MCF 10A (cell line): ENCODE results near the gene TACR2. TPM values are rescaled to one million over a fixed set of nuclear protein-coding genes. Genes with fewer than 3 reads are reported as not detected.

ENCODE experiments used
- BruUV-seq: library from RNA; stranded (reverse); fragments of 400-500 nt; replicated peaks from 2 replicates; lab custom pipeline; 2021; lab: Mats Ljungman, UMichigan
- CTCF ChIA-PET: fragments of 300-600 bp; sonication (Branson Sonifier 250); formaldehyde crosslinking; extraction: SDS; loops from one replicate; lab custom pipeline; 2021; ENCODE audit warnings: antibody characterized with exemption, inconsistent platforms; lab: Yijun Ruan, JAX
- POLR2A ChIA-PET: fragments of 300-600, 350-650 bp; sonication (Branson Sonifier 250); formaldehyde crosslinking; extraction: SDS; loops from one replicate; lab custom pipeline; 2020; ENCODE audit warnings: antibody characterized with exemption, inconsistent platforms; lab: Yijun Ruan, JAX
- DNase-seq: peaks from one replicate; pipeline ENCODE4 v3.0.0-alpha.2; 2018; ENCODE audit not compliant: unreplicated experiment
- H3K27ac Mint-ChIP-seq: one replicate; pipeline ENCODE4 v1.8.0; 2022; ENCODE audit warnings: mild to moderate bottlenecking, low read depth, mixed read lengths; ENCODE audit not compliant: unreplicated experiment
- H3K27me3 Mint-ChIP-seq: one replicate; pipeline ENCODE4 v1.8.0; 2022; ENCODE audit warnings: mixed read lengths; ENCODE audit not compliant: insufficient read depth, unreplicated experiment
- H3K36me3 Mint-ChIP-seq: one replicate; pipeline ENCODE4 v1.8.0; 2022; ENCODE audit warnings: mild to moderate bottlenecking, moderate library complexity, mixed read lengths; ENCODE audit not compliant: insufficient read depth, unreplicated experiment
- H3K4me1 Mint-ChIP-seq: one replicate; pipeline ENCODE4 v1.8.0; 2022; ENCODE audit warnings: mixed read lengths; ENCODE audit not compliant: insufficient read depth, unreplicated experiment
- H3K4me3 Mint-ChIP-seq: one replicate; pipeline ENCODE4 v1.8.0; 2022; ENCODE audit warnings: mild to moderate bottlenecking, moderate library complexity, mixed read lengths; ENCODE audit not compliant: unreplicated experiment
- H3K9me3 Mint-ChIP-seq: one replicate; pipeline ENCODE4 v1.8.0; 2022; ENCODE audit warnings: mixed read lengths; ENCODE audit not compliant: unreplicated experiment
- CTCF ChIP-seq: fragments of 200-600 bp; IDR thresholded peaks from one replicate; pipeline ENCODE4 v1.8.0; 2022; ENCODE audit warnings: antibody characterized with exemption, mild to moderate bottlenecking; ENCODE audit not compliant: unreplicated experiment
- intact Hi-C: fragments of 100-400 bp; cut with micrococcal nuclease; formaldehyde crosslinking; loops from 2 replicates; pipeline ENCODE4 v1.14.1; 2022
- total RNA-seq: library from RNA; stranded (reverse); gene quantifications from 2 replicates; pipeline ENCODE4 v1.2.3, GENCODE V29; 2022

Gene TACR2
- total RNA-seq, 1 experiment from 2014 or later = not detected

- no TSS peak for BruUV-seq
- H3K9me3 Mint-ChIP-seq = no peaks in the 10 kb centered on the region
- peaks cover 6% of the 10 kb centered on the region for H3K36me3 Mint-ChIP-seq
- no peak overlapping the region for H3K27ac Mint-ChIP-seq
- intact Hi-C loops = no loop called here
- DNase-seq = no peak
- H3K27me3 Mint-ChIP-seq = no peaks in the 10 kb centered on the region
- ChIA-PET POLR2A (interaction anchor here (0.5 to 0.6 kb wide), 2 partner anchors 52 to 617 kb away, joined by 3 read pairs; no protein-coding TSS in a partner anchor), CTCF (interaction anchor here (0.6 to 5.4 kb wide), 3 partner anchors 72 to 473 kb away, joined by 3 to 40 read pairs (median 3); no protein-coding TSS in a partner anchor)
- no peak for TF ChIP-seq CTCF
- peaks cover 25% of the 10 kb centered on the region for H3K4me1 Mint-ChIP-seq
- H3K4me3 Mint-ChIP-seq = no peak overlapping the region
Observed at GRCh38 chr10:69434926-69435325, 18.2 kb upstream of the TACR2 start.

- intact Hi-C loops = no loop called here
- no peaks in the 10 kb centered on the region for H3K9me3 Mint-ChIP-seq
- no peak overlapping the region for H3K27ac Mint-ChIP-seq
- H3K4me3 Mint-ChIP-seq = no peak overlapping the region
- DNase-seq = no peak
- no TSS peak for BruUV-seq
- H3K27me3 Mint-ChIP-seq = no peaks in the 10 kb centered on the region
- H3K4me1 Mint-ChIP-seq = peaks cover 17% of the 10 kb centered on the region
- ChIA-PET CTCF (interaction anchor here (0.6 to 5.4 kb wide), 3 partner anchors 73 to 473 kb away, joined by 3 to 40 read pairs (median 6); no protein-coding TSS in a partner anchor), POLR2A (interaction anchor here (0.6 kb wide), 1 partner anchor 53 kb away, joined by 3 read pairs; no protein-coding TSS in a partner anchor)
- no peak for TF ChIP-seq CTCF
- H3K36me3 Mint-ChIP-seq = peaks cover 3% of the 10 kb centered on the region
Observed at GRCh38 chr10:69434169-69434568, 17.5 kb upstream of the TACR2 start.

- POLR2A ChIA-PET = interaction anchor here (1.1 kb wide), 1 partner anchor 9 kb away, joined by 5 read pairs; no protein-coding TSS in a partner anchor
- Mint-ChIP-seq H3K36me3 (no peaks in the 10 kb centered on the region), H3K27me3 (no peaks in the 10 kb centered on the region), H3K27ac (no peak overlapping the region), H3K9me3 (no peaks in the 10 kb centered on the region), H3K4me1 (peaks cover 12% of the 10 kb centered on the region), H3K4me3 (no peak overlapping the region)
- no TSS peak for BruUV-seq
- intact Hi-C loops = loop anchor here (5.0 kb wide), 1 partner anchor 209 kb away; no protein-coding TSS in a partner anchor
- no peak for DNase-seq
- no peak for TF ChIP-seq CTCF
- CTCF ChIA-PET = interaction anchor here (0.6 to 3.8 kb wide), 13 partner anchors 10 to 513 kb away, joined by 3 to 45 read pairs (median 5); no protein-coding TSS in a partner anchor
Observed at GRCh38 chr10:69428165-69428564, 11.4 kb upstream of the TACR2 start.

GRCh38 chr10:69426376-69426727 is 9.6 kb upstream of the TACR2 start:
- H3K27ac Mint-ChIP-seq = no peak overlapping the region
- H3K27me3 Mint-ChIP-seq = no peaks in the 10 kb centered on the region
- DNase-seq = no peak
- H3K36me3 Mint-ChIP-seq = no peaks in the 10 kb centered on the region
- no peak overlapping the region for H3K4me3 Mint-ChIP-seq
- POLR2A ChIA-PET = interaction anchor here (1.4 kb wide), 1 partner anchor 13 kb away, joined by 11 read pairs; no protein-coding TSS in a partner anchor
- TF ChIP-seq CTCF = no peak
- no peaks in the 10 kb centered on the region for H3K9me3 Mint-ChIP-seq
- peaks cover 12% of the 10 kb centered on the region for H3K4me1 Mint-ChIP-seq
- intact Hi-C loops = loop anchor here (5.0 kb wide), 1 partner anchor 211 kb away; no protein-coding TSS in a partner anchor
- BruUV-seq = no TSS peak
- CTCF ChIA-PET = interaction anchor here (0.6 to 3.8 kb wide), 10 partner anchors 13 to 1899 kb away, joined by 3 to 45 read pairs (median 4); no protein-coding TSS in a partner anchor
